HepG2 (cell line): ENCODE measurements around the gene KANSL3. TPM values are rescaled to one million over a fixed set of nuclear protein-coding genes. Genes with fewer than 3 reads are reported as not detected.

Experiments used
- ATAC-seq: fragments of 200-7000 bp; cut with Tn5 transposase; 3 replicates; pipeline ENCODE4 v1.9.1; 2020; ENCODE audit warnings: mild to moderate bottlenecking, moderate library complexity
- BruUV-seq: library from RNA; stranded (reverse); fragments of 400-500 nt; replicated peaks from 2 replicates; lab custom pipeline; 2021; lab: Mats Ljungman, UMichigan
- CTCF ChIA-PET: fragments of 300-600 bp; formaldehyde crosslinking; extraction: SDS; loops from one replicate; lab custom pipeline; 2021; ENCODE audit warnings: low total read pairs, inconsistent platforms, low intra/inter-chr PET ratio; lab: Yijun Ruan, JAX
- POLR2A ChIA-PET: fragments of 350-600 bp; sonication (Branson Sonifier 250); formaldehyde crosslinking; loops from one replicate; lab custom pipeline; 2020; ENCODE audit warnings: antibody characterized with exemption, inconsistent platforms; lab: Yijun Ruan, JAX
- DNase-seq: peaks from one replicate; pipeline ENCODE4 v3.0.0-alpha.2; 2015; ENCODE audit warnings: low spot score
- FAIRE-seq: peaks from 3 replicates; lab custom pipeline; 2011; peaks lifted over from hg19 to GRCh38; lab: Jason Lieb, UNC
- H2AFZ ChIP-seq: one replicate; pipeline ENCODE4 v1.6.1; 2011; ENCODE audit warnings: low read length, inconsistent platforms
- H3K27ac ChIP-seq: fragments of 300-600 bp; 3 replicates; pipeline ENCODE4 v1.8.0; 2011; ENCODE audit warnings: mixed run types, mild to moderate bottlenecking, mixed read lengths, low read length, inconsistent platforms; ENCODE audit not compliant: insufficient read depth; ENCODE audit errors: extremely low read length
- H3K27me3 ChIP-seq, 2 experiments: fragments of 200-600 bp in 1 of 2; 2 replicates in 1 of 2; 3 replicates in 1 of 2; pipeline versions ENCODE4 v1.6.0 to v1.8.0; 2011; ENCODE audit warnings: low read length in 2 of 2, mild to moderate bottlenecking in 2 of 2, moderate library complexity in 2 of 2, inconsistent platforms in 1 of 2; ENCODE audit not compliant: insufficient read depth in 2 of 2, control insufficient read depth in 1 of 2
- H3K36me3 ChIP-seq, 2 experiments: fragments of 200-600 bp in 1 of 2; replicated peaks in 1 of 2; 2 replicates in 1 of 2; 3 replicates in 1 of 2; pipeline versions ENCODE4 v1.5.1 to v1.8.0; 2011; ENCODE audit warnings: low read length in 2 of 2, inconsistent platforms in 1 of 2; ENCODE audit not compliant: insufficient read depth in 2 of 2, control insufficient read depth in 1 of 2
- H3K4me1 ChIP-seq: 2 replicates; pipeline ENCODE4 v1.5.1; 2012; ENCODE audit warnings: low read length, inconsistent platforms; ENCODE audit not compliant: insufficient read depth
- H3K4me2 ChIP-seq: 2 replicates; pipeline ENCODE4 v1.6.0; 2011; ENCODE audit warnings: low read depth, low read length, inconsistent platforms
- H3K4me3 ChIP-seq, 3 experiments: fragments of 200-600 bp in 1 of 3; sonication (generic), shearing (Covaris generic) in 1 of 3; replicated peaks in 1 of 3; 2 replicates each; pipeline ENCODE4 v1.5.1; 2011 to 2016; ENCODE audit warnings: low read length in 3 of 3, inconsistent platforms in 2 of 3, low read depth in 2 of 3, mild to moderate bottlenecking in 2 of 3, control low read depth in 1 of 3, mixed read lengths in 1 of 3; ENCODE audit not compliant: insufficient read depth in 1 of 3
- H3K79me2 ChIP-seq: one replicate; pipeline ENCODE4 v1.6.1; 2011; ENCODE audit warnings: low read length, inconsistent platforms; ENCODE audit not compliant: insufficient read depth
- H3K9ac ChIP-seq: 2 replicates; pipeline ENCODE4 v1.6.0; 2011; ENCODE audit warnings: mild to moderate bottlenecking, low read depth, low read length, inconsistent platforms; ENCODE audit not compliant: insufficient read depth
- H3K9me3 ChIP-seq: 2 replicates; pipeline ENCODE4 v1.5.1; 2012; ENCODE audit warnings: mild to moderate bottlenecking, low read length
- H4K20me1 ChIP-seq: 2 replicates; pipeline ENCODE4 v1.6.0; 2011; ENCODE audit warnings: inconsistent platforms, mild to moderate bottlenecking, low read length, moderate library complexity; ENCODE audit not compliant: insufficient read depth
- ADNP ChIP-seq: sonication (generic); formaldehyde crosslinking; IDR thresholded peaks from 2 replicates; pipeline ENCODE4 v1.4.0; 2020; ENCODE audit warnings: missing genetic modification reagents
- ASH2L ChIP-seq: fragments of 300-600, 200-600 bp; sonication (generic); IDR thresholded peaks from 2 replicates; pipeline ENCODE4 v1.7.0; 2017; ENCODE audit warnings: low read depth, mild to moderate bottlenecking, moderate library complexity, mixed read lengths, low read length; ENCODE audit not compliant: insufficient read length
- GPN1 ChIP-seq: sonication (generic); formaldehyde crosslinking; IDR thresholded peaks from 2 replicates; pipeline ENCODE4 v1.5.1; 2020; ENCODE audit warnings: missing genetic modification reagents, borderline replicate concordance
- KDM4B ChIP-seq: sonication (generic); formaldehyde crosslinking; IDR thresholded peaks from 2 replicates; pipeline ENCODE4 v1.4.0; 2020; ENCODE audit warnings: missing genetic modification reagents
- POGZ ChIP-seq: sonication (generic); formaldehyde crosslinking; IDR thresholded peaks from 2 replicates; pipeline ENCODE4 v1.4.0; 2020; ENCODE audit warnings: mild to moderate bottlenecking, missing genetic modification reagents
- YY1 ChIP-seq: IDR thresholded peaks from 2 replicates; pipeline ENCODE4 v1.6.1; 2011; ENCODE audit warnings: low read length, low read depth, moderate library complexity, mild to moderate bottlenecking; ENCODE audit not compliant: insufficient read depth, insufficient replicate concordance
- ZNF30 ChIP-seq: sonication (generic); formaldehyde crosslinking; IDR thresholded peaks from 2 replicates; pipeline ENCODE4 v1.5.0; 2020; ENCODE audit warnings: mild to moderate bottlenecking, missing genetic modification reagents
- ZNF33A ChIP-seq: sonication (generic); formaldehyde crosslinking; IDR thresholded peaks from 2 replicates; pipeline ENCODE4 v1.5.1; 2020; ENCODE audit warnings: missing genetic modification reagents, mild to moderate bottlenecking, moderate library complexity, borderline replicate concordance
- ZNF780A ChIP-seq: sonication (generic); formaldehyde crosslinking; IDR thresholded peaks from 2 replicates; pipeline ENCODE4 v1.8.0; 2022; ENCODE audit warnings: mild to moderate bottlenecking, missing genetic modification reagents, moderate library complexity
- WGBS: methylation state at CpG from one replicate; pipeline ENCODE4 v1.1.6; 2017; ENCODE audit warnings: low lambda C conversion rate; 5-methylcytosine and 5-hydroxymethylcytosine counted together
- in situ Hi-C: cut with HindIII; loops from 2 replicates; pipeline ENCODE4 v1.10.0; 2017; ENCODE audit warnings: low pct_unique_long_range_greater_than_20kb; ENCODE audit not compliant: extremely low pct_ligation_motif_present
- intact Hi-C: fragments of 100-400 bp; cut with micrococcal nuclease; formaldehyde crosslinking; loops from one replicate; pipeline ENCODE4 v1.10.0; 2022; ENCODE audit not compliant: unreplicated experiment
- polyA plus RNA-seq, 8 experiments: library from polyadenylated mRNA; depleted of rRNA in 3 of 8; stranded (reverse) in 7 of 8; unstranded in 1 of 8; fragments of >200 nt; fragmentation: Illumina TruSeq in 4 of 8; extraction: Trizol in 4 of 8; gene quantifications; 2 replicates each; pipeline versions ENCODE4 v1.2.1 to v1.2.3, GENCODE V29; 2011 to 2016; ENCODE audit warnings: low read depth in 4 of 8, missing spikeins in 1 of 8, mixed read lengths in 1 of 8; ENCODE audit not compliant: insufficient read depth in 1 of 8
- total RNA-seq, 5 experiments: library from RNA; depleted of rRNA; stranded (reverse); fragments of >200 nt; fragmentation: Illumina TruSeq; extraction: Trizol; gene quantifications; 2 replicates each; pipeline ENCODE4 v1.2.3, GENCODE V29; 2016; ENCODE audit warnings: low read depth in 1 of 5
- TF ChIP-seq, protein P1 (sequence below): sonication (generic); formaldehyde crosslinking; IDR thresholded peaks from 2 replicates; pipeline ENCODE4 v1.5.0; 2020; ENCODE audit warnings: missing genetic modification reagents, mild to moderate bottlenecking, borderline replicate concordance
- TF ChIP-seq, protein P2 (sequence below): sonication (generic); formaldehyde crosslinking; IDR thresholded peaks from 2 replicates; pipeline ENCODE4 v1.5.0; 2020; ENCODE audit warnings: mild to moderate bottlenecking, missing genetic modification reagents

KANSL3 gene
- total and polyA plus RNA-seq, 2 of the 13 experiments (the other 11 are each of a cell fraction or from before 2014, with no cell fraction given): 20.8 to 37.3 TPM

DNA sequence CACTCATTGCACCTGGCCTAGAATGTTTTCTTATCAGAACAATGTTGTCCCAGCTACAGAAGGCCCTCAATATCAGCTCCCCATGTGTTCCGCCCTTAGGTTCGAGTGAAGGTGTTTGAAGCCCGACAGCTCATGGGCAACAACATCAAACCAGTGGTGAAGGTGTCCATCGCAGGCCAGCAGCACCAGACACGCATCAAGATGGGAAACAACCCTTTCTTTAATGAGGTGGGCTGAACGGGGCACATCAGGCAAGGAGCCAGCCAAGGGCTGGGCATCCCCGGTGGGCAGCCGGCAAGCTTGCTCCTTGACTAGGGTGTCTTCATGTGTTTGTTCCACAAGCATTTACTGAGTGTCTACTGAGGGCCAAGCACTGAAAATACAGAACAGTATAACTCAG, 13.7 kb upstream of the KANSL3 start (continued):
- TF ChIP-seq ASH2L (no peak), GPN1 (CRISPR knock-in tag) (no peak), ADNP (CRISPR knock-in tag) (no peak), ZNF33A (CRISPR knock-in tag) (no peak), KDM4B (CRISPR knock-in tag) (no peak), YY1 (no peak), ZNF780A (CRISPR knock-in tag) (no peak)
- TF ChIP-seq, protein P1, sequence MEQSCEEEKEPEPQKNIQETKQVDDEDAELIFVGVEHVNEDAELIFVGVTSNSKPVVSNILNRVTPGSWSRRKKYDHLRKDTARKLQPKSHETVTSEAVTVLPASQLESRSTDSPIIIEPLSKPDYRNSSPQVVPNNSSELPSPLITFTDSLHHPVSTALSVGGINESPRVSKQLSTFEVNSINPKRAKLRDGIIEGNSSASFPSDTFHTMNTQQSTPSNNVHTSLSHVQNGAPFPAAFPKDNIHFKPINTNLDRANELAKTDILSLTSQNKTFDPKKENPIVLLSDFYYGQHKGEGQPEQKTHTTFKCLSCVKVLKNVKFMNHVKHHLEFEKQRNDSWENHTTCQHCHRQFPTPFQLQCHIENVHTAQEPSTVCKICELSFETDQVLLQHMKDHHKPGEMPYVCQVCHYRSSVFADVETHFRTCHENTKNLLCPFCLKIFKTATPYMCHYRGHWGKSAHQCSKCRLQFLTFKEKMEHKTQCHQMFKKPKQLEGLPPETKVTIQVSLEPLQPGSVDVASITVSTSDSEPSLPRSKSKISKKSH (CRISPR knock-in tag): no peak

DNA sequence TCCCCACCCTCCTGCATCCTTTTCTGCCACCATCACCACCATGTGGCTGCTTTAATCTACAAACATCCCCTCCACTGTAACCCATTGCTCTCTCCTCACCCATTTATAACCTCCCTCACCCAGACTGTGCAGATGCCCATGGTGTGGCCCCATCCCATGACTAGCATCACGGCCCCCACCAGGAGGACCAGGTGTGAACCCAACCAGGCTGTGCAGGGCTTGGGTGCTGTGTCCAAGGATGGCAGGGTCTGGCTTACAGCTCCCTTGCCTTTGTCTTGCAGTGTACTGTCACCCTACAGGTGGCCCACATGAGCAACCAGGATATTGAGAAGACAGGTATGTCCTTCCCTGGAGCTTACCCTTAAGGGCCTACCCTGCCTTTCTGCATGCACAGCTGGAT, 11.2 kb upstream of the KANSL3 start:
- no peak for DNase-seq
- H3K27me3 ChIP-seq: peaks cover 0 to 36% of the 10 kb centered on the region in 2 experiments; a peak in 4 of 5 replicates
- no peaks in the 10 kb centered on the region for H3K36me3 ChIP-seq
- no peaks in the 10 kb centered on the region for H3K9me3 ChIP-seq
- intact Hi-C loops: no loop called here
- 0 out of 2 replicates have a peak, but pooled peaks have one; percentile 31 for TF ChIP-seq ZNF30 (CRISPR knock-in tag)
- no peak for TF ChIP-seq POGZ (CRISPR knock-in tag)
- TF ChIP-seq, protein P2, sequence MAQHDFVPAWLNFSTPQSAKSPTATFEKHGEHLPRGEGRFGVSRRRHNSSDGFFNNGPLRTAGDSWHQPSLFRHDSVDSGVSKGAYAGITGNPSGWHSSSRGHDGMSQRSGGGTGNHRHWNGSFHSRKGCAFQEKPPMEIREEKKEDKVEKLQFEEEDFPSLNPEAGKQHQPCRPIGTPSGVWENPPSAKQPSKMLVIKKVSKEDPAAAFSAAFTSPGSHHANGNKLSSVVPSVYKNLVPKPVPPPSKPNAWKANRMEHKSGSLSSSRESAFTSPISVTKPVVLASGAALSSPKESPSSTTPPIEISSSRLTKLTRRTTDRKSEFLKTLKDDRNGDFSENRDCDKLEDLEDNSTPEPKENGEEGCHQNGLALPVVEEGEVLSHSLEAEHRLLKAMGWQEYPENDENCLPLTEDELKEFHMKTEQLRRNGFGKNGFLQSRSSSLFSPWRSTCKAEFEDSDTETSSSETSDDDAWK (CRISPR knock-in tag): no peak
- TF ChIP-seq, all 625 proteins: peak for 1
- no peak overlapping the region for H3K9ac ChIP-seq
- FAIRE-seq (no peak), ATAC-seq (peak; percentile 19; the same call in 2 of the 3 replicates)
- ChIA-PET CTCF (no interaction called here), POLR2A (no interaction called here)
- H3K4me1 ChIP-seq: no peaks in the 10 kb centered on the region
- no peaks in the 10 kb centered on the region for H3K79me2 ChIP-seq
- no TSS peak for BruUV-seq
- in situ Hi-C loops: no loop called here
- H3K4me3 ChIP-seq: no peak overlapping the region
- no peak overlapping the region for H3K27ac ChIP-seq
- no peak overlapping the region for H3K4me2 ChIP-seq
- no peak overlapping the region for H2AFZ ChIP-seq
- WGBS: 60% methylated on average over 1 of the region's 1 CpG
- no peaks in the 10 kb centered on the region for H4K20me1 ChIP-seq
